ENCODE data around the gene CRABP1. TPM values are rescaled to one million over a fixed set of nuclear protein-coding genes. Genes with fewer than 3 reads are reported as not detected.

Gene CRABP1
- total and polyA plus RNA-seq, 4 experiments from 2014 or later: not detected

GRCh38 chr15:78301828-78302227, 38.3 kb upstream of the CRABP1 start:
- DNase-seq: no peak
- no peaks in the 10 kb centered on the region for H3K27me3 ChIP-seq (ENCODE audit: insufficient read depth, low read length)
- H3K9me3 ChIP-seq (ENCODE audit: control insufficient read depth in 1 of 2, low read length in 2 of 2): no peaks in the 10 kb centered on the region
- ChIA-PET CTCF (ENCODE audit: partially characterized antibody) (no interaction called here), POLR2A (ENCODE audit: partially characterized antibody) (interaction anchor here (0.6 to 3.3 kb wide), 2 partner anchors 136 to 234 kb away, joined by 3 to 32 read pairs; partner anchors contain the start of gene IREB2)
- no peaks in the 10 kb centered on the region for H3K27me3 Mint-ChIP-seq
- H3K27ac ChIP-seq (ENCODE audit: low read depth, low read length): no peak overlapping the region
- H3K4me1 ChIP-seq (ENCODE audit: insufficient read depth, low read length): peaks cover 21% of the 10 kb centered on the region
- H3K4me3 ChIP-seq (ENCODE audit: low read length in 2 of 2): no peak overlapping the region
- no peaks in the 10 kb centered on the region for H3K36me3 ChIP-seq (ENCODE audit: insufficient read depth, low read length)
- H3K27ac Mint-ChIP-seq: peak overlapping the region in 3 of 7 donors; percentile 4 to 77 (median 63)
- H3K4me3 Mint-ChIP-seq: no peak overlapping the region
- intact Hi-C loops (cut with micrococcal nuclease): no loop called here
- H3K4me1 Mint-ChIP-seq: peaks cover 12 to 26% (median 19%) of the 10 kb centered on the region in 4 donors
- peaks cover 0 to 3% (median 0%) of the 10 kb centered on the region in 8 donors for H3K9me3 Mint-ChIP-seq
- H3K36me3 Mint-ChIP-seq: peaks cover 0 to 9% of the 10 kb centered on the region in 2 donors

- H3K27me3 ChIP-seq (ENCODE audit: insufficient read depth, low read length): no peaks in the 10 kb centered on the region
- Mint-ChIP-seq H3K27me3 (no peaks in the 10 kb centered on the region), H3K9me3 (peaks cover 0 to 3% (median 0%) of the 10 kb centered on the region in 8 donors), H3K4me3 (peak overlapping the region in 1 of 8 donors; percentile 33), H3K4me1 (peaks cover 9 to 26% (median 18%) of the 10 kb centered on the region in 4 donors), H3K36me3 (peaks cover 0 to 9% of the 10 kb centered on the region in 2 donors), H3K27ac (no peak overlapping the region)
- no peak for DNase-seq
- peaks cover 20% of the 10 kb centered on the region for H3K4me1 ChIP-seq (ENCODE audit: insufficient read depth, low read length)
- no peaks in the 10 kb centered on the region for H3K9me3 ChIP-seq (ENCODE audit: control insufficient read depth in 1 of 2, low read length in 2 of 2)
- ChIA-PET POLR2A (ENCODE audit: partially characterized antibody) (interaction anchor here (0.6 kb wide), 1 partner anchor 235 kb away, joined by 3 read pairs; no protein-coding TSS in a partner anchor), CTCF (ENCODE audit: partially characterized antibody) (no interaction called here)
- no peak overlapping the region for H3K4me3 ChIP-seq (ENCODE audit: low read length in 2 of 2)
- intact Hi-C loops (cut with micrococcal nuclease): no loop called here
- no peaks in the 10 kb centered on the region for H3K36me3 ChIP-seq (ENCODE audit: insufficient read depth, low read length)
- no peak overlapping the region for H3K27ac ChIP-seq (ENCODE audit: low read depth, low read length)
These were observed 37.4 kb upstream of the CRABP1 start for GRCh38 chr15:78302579-78303312.

- ChIA-PET CTCF (ENCODE audit: partially characterized antibody) (no interaction called here), POLR2A (ENCODE audit: partially characterized antibody) (no interaction called here)
- H3K4me1 Mint-ChIP-seq: peaks cover 2 to 10% (median 4%) of the 10 kb centered on the region in 4 donors
- Histone ChIP-seq H3K4me1 (ENCODE audit: insufficient read depth, low read length) (peaks cover 6% of the 10 kb centered on the region), H3K27ac (ENCODE audit: low read depth, low read length) (no peak overlapping the region), H3K36me3 (ENCODE audit: insufficient read depth, low read length) (no peaks in the 10 kb centered on the region), H3K9me3 (ENCODE audit: control insufficient read depth in 1 of 2, low read length in 2 of 2) (no peaks in the 10 kb centered on the region), H3K27me3 (ENCODE audit: insufficient read depth, low read length) (no peaks in the 10 kb centered on the region), H3K4me3 (ENCODE audit: low read length in 2 of 2) (no peak overlapping the region)
- H3K27ac Mint-ChIP-seq: peak overlapping the region in 1 of 7 donors; percentile 51
- peaks cover 2 to 7% of the 10 kb centered on the region in 2 donors for H3K27me3 Mint-ChIP-seq
- peaks cover 0 to 3% of the 10 kb centered on the region in 2 donors for H3K36me3 Mint-ChIP-seq
- DNase-seq: no peak
- intact Hi-C loops (cut with micrococcal nuclease): no loop called here
- peaks cover 0 to under 1% (median 0%) of the 10 kb centered on the region in 8 donors for H3K9me3 Mint-ChIP-seq
- H3K4me3 Mint-ChIP-seq: no peak overlapping the region
These were observed 35.7 kb upstream of the CRABP1 start for GRCh38 chr15:78304216-78305066.

GRCh38 chr15:78306176-78306774, 33.9 kb upstream of the CRABP1 start:
- H3K36me3 Mint-ChIP-seq: no peaks in the 10 kb centered on the region
- DNase-seq: no peak
- peaks cover 4 to 7% of the 10 kb centered on the region in 2 donors for H3K27me3 Mint-ChIP-seq
- peak overlapping the region in 1 of 7 donors; percentile 60 for H3K27ac Mint-ChIP-seq
- intact Hi-C loops (cut with micrococcal nuclease): no loop called here
- no peaks in the 10 kb centered on the region for H3K9me3 Mint-ChIP-seq
- ChIA-PET CTCF (ENCODE audit: partially characterized antibody) (interaction anchor here (1.6 kb wide), 1 partner anchor 117 kb away, joined by 4 read pairs; no protein-coding TSS in a partner anchor), POLR2A (ENCODE audit: partially characterized antibody) (no interaction called here)
- Histone ChIP-seq H3K27ac (ENCODE audit: low read depth, low read length) (no peak overlapping the region), H3K4me3 (ENCODE audit: low read length in 2 of 2) (no peak overlapping the region), H3K36me3 (ENCODE audit: insufficient read depth, low read length) (no peaks in the 10 kb centered on the region), H3K9me3 (ENCODE audit: control insufficient read depth in 1 of 2, low read length in 2 of 2) (no peaks in the 10 kb centered on the region), H3K27me3 (ENCODE audit: insufficient read depth, low read length) (no peaks in the 10 kb centered on the region), H3K4me1 (ENCODE audit: insufficient read depth, low read length) (no peaks in the 10 kb centered on the region)
- peaks cover 0 to 5% (median 2%) of the 10 kb centered on the region in 4 donors for H3K4me1 Mint-ChIP-seq
- H3K4me3 Mint-ChIP-seq: no peak overlapping the region

- H3K9me3 Mint-ChIP-seq: no peaks in the 10 kb centered on the region
- H3K27me3 Mint-ChIP-seq: peaks cover 10% of the 10 kb centered on the region in 2 donors
- no peak overlapping the region for H3K27ac ChIP-seq (ENCODE audit: low read depth, low read length)
- H3K27ac Mint-ChIP-seq: no peak overlapping the region
- no peaks in the 10 kb centered on the region for H3K9me3 ChIP-seq (ENCODE audit: control insufficient read depth in 1 of 2, low read length in 2 of 2)
- H3K4me3 Mint-ChIP-seq: no peak overlapping the region
- no peaks in the 10 kb centered on the region for H3K27me3 ChIP-seq (ENCODE audit: insufficient read depth, low read length)
- H3K4me3 ChIP-seq (ENCODE audit: low read length in 2 of 2): no peak overlapping the region
- no peaks in the 10 kb centered on the region for H3K4me1 ChIP-seq (ENCODE audit: insufficient read depth, low read length)
- POLR2A ChIA-PET (ENCODE audit: partially characterized antibody): no interaction called here
- H3K36me3 Mint-ChIP-seq: no peaks in the 10 kb centered on the region
- DNase-seq: no peak
- no peaks in the 10 kb centered on the region for H3K36me3 ChIP-seq (ENCODE audit: insufficient read depth, low read length)
- H3K4me1 Mint-ChIP-seq: no peaks in the 10 kb centered on the region
- intact Hi-C loops (cut with micrococcal nuclease): loop anchor here (1.0 kb wide), 1 partner anchor 115 kb away; no protein-coding TSS in a partner anchor
- CTCF ChIA-PET (ENCODE audit: partially characterized antibody): interaction anchor here (1.6 kb wide), 1 partner anchor 115 kb away, joined by 5 read pairs; no protein-coding TSS in a partner anchor
These were observed 32.2 kb upstream of the CRABP1 start for GRCh38 chr15:78307976-78308375.

GRCh38 chr15:78308422-78309032, 31.6 kb upstream of the CRABP1 start:
- no peak overlapping the region for H3K27ac ChIP-seq (ENCODE audit: low read depth, low read length)
- H3K36me3 ChIP-seq (ENCODE audit: insufficient read depth, low read length): no peaks in the 10 kb centered on the region
- no peaks in the 10 kb centered on the region for H3K9me3 Mint-ChIP-seq
- H3K9me3 ChIP-seq (ENCODE audit: control insufficient read depth in 1 of 2, low read length in 2 of 2): no peaks in the 10 kb centered on the region
- ChIA-PET CTCF (ENCODE audit: partially characterized antibody) (interaction anchor here (1.6 kb wide), 1 partner anchor 114 kb away, joined by 5 read pairs; no protein-coding TSS in a partner anchor), POLR2A (ENCODE audit: partially characterized antibody) (no interaction called here)
- H3K4me3 Mint-ChIP-seq: no peak overlapping the region
- H3K4me1 Mint-ChIP-seq: no peaks in the 10 kb centered on the region
- no peak overlapping the region for H3K27ac Mint-ChIP-seq
- no peak overlapping the region for H3K4me3 ChIP-seq (ENCODE audit: low read length in 2 of 2)
- no peaks in the 10 kb centered on the region for H3K4me1 ChIP-seq (ENCODE audit: insufficient read depth, low read length)
- no peaks in the 10 kb centered on the region for H3K36me3 Mint-ChIP-seq
- peak in 4 of 5 donors; percentile 6 to 12 (median 10) for DNase-seq
- peaks cover 10 to 13% of the 10 kb centered on the region in 2 donors for H3K27me3 Mint-ChIP-seq
- intact Hi-C loops (cut with micrococcal nuclease): loop anchor here (1.0 kb wide), 1 partner anchor 115 kb away; no protein-coding TSS in a partner anchor
- no peaks in the 10 kb centered on the region for H3K27me3 ChIP-seq (ENCODE audit: insufficient read depth, low read length)
